ENCODE results near the gene ZNF277.

- TF ChIP-seq CTCF (IDR thresholded peaks at IDR 0.05; ENCODE audit: poor library complexity): no peak
- TF ChIP-seq EZH2 (IDR thresholded peaks at IDR 0.05; ENCODE audit: borderline replicate concordance): no peak
- TF ChIP-seq EZH2phosphoT487 (IDR thresholded peaks at IDR 0.05; ENCODE audit: low read depth, severe bottlenecking, unreplicated experiment): no peak
These were observed 125.0 kb downstream of the ZNF277 start for GRCh38 chr7:112331492-112331891.

All from hepatocyte (in vitro differentiated cells).